SK-MEL-5 (cell line): ENCODE data around the gene MEN1. TPM values are rescaled to one million over a fixed set of nuclear protein-coding genes. Genes with fewer than 3 reads are reported as not detected.
"Not testable (repeated sequence)": the region's sequence is repeated elsewhere in the genome, so short reads cannot be mapped to it uniquely, and the experiment has no call there.

Experiments used
- DNase-seq: peaks from one replicate; pipeline ENCODE4 v3.0.0-alpha.2; 2016; ENCODE audit warnings: low read depth, low spot score
- in situ Hi-C: cut with HindIII; loops from 2 replicates; pipeline ENCODE4 v1.10.0; 2016; ENCODE audit warnings: low sequenced_read_pairs, high pct_unique_total_duplicates, low pct_unique_long_range_greater_than_20kb
- total RNA-seq: library from RNA; depleted of rRNA; stranded (reverse); fragments of >200 nt; shearing (Covaris generic); gene quantifications from 2 replicates; pipeline ENCODE4 v1.2.3, GENCODE V29; 2014

MEN1 gene
- total RNA-seq, 1 experiment from 2014 or later, result 8.5 TPM

GRCh38 chr11:64848826-64849597, 38.7 kb upstream of the MEN1 start:
- in situ Hi-C loops, result no loop called here

DNA sequence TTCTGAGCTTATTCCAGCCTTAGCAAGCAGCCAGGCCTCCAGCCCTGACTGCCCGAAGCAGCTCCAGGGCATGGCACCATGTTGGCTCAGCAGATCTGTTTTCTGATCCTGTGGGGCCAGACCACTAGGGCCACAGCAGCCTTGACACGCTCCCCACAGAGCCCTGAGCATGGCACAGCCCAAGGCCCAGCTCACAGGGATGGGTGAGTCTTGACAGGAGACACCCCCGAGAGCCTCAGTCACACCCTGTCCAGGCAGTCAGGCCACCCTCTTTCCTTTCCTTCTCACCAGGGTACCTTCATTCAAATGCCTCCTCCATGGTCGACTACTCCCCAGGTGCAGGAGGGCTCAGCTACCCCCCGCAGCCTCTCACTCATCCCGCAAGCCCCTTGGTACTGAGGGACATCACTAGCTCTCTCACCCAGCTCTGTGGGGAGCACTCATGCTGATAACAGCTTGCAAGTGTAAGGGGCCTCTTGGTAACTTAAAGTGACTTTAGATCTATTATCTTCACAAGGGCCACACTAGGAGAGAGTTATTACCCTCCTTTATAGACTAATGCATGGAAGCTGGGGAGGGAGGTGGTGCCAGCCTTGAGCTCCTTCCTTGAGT, 38.0 kb upstream of the MEN1 start:
- in situ Hi-C loops, result no loop called here

More at GRCh38 chr11:64848826-64849597, 38.7 kb upstream of the MEN1 start:
- DNase-seq, result no peak

DNA sequence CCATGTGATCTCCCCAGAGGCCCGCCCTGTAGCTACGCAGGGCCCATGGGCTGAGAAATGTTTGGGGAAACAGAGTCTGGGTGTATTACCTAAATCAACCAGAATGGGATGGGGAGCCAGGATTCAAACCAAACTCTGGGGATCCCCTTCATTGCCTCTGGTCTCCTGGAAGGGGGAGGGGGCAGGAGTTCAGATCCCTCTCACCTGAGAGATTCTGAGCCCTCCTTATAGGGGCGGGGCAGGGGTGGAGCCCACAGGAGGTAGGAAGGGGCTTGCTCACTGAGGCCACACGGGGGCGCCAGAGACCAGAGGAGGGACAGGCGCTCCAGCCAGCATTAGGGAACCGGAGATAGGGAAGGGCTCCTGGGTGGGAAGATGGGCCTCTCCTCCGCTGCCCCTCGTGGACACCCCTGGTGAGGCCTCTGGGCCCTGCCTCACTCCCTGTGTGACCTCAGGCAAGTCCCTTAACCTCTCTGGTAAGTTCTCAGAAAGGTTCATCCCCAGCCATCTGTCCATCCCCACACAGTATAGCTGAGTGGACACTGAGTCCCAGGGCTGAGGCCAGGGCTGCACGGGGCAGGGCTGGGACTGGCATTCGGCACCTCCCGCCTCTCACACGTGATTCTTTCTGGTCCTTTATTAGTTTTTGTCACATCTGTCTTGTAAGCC, 36.8 kb upstream of the MEN1 start:
- DNase-seq, result peak; percentile 90
- in situ Hi-C loops, result no loop called here

More for the DNA sequence above, 38.0 kb upstream of the MEN1 start:
- DNase-seq, result no peak

DNA sequence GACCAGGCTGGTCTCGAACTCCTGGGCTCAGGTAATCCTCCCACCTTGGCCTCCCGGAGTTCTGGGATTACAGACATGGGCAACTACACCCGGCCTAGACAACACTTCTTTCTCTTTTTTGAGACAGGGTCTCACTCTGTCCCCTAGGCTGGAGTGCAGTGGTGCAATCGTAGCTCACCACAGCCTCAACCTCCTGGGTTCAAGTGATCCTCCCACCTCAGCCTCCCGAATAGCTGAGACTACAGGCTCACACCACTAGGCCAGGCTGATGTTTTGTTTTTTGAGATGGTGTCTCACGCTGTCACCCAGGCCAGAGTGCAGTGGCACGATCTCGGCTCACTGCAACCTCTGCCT, 35.4 kb upstream of the MEN1 start:
- DNase-seq, in situ Hi-C loops: not testable (repeated sequence)

- in situ Hi-C loops, result no loop called here
- no peak for DNase-seq
Measured at GRCh38 chr11:64845129-64845775, 34.9 kb upstream of the MEN1 start.

DNA sequence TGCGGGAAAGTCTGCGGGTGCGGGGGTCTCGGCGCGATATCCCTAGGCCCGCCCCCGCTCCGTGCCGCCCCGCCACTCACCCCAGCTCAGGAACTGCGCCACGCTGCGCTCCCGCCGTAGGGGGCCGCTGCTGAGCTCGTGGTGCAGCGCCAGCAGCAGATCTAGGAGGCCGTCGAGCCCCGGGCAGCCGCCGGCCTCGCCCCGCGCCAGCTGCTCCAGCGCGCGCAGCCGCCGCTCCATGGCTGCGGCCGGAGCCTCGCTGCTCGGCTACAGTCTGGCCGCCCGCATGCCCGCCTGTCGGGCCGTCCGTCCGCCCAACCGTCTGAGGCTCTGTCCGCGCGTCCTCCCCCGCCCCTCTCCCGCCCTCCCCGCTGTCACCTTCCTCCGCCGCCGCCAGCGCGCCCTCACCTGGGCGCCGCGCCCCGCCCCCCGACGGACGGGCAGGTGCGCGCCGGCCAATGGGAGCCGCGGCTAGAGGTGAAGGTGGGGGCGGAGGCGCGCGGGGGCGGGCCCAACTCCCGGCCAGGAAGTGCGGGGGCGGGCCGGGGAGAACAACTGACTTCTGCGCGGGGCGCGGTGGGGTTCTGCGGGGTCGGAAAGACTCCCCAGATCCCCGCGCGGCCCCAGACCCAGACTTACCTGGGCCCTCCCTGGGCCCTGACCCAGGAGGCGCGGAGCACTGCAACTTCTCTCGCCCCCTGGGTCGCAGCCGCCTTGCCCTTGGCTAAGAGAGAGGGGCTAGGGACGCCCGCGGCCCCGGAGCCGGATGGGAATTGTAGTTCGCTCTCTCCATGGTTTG, 34.2 kb upstream of the MEN1 start, which contains the start of gene CDC42BPG:
Gene CDC42BPG, minus strand, starts transcription at position 324 of the 799 bp plus-strand sequence. Its CDS starts 84 bp downstream, at position 240.
- DNase-seq, result peak; percentile 44
- in situ Hi-C loops, result no loop called here

DNA sequence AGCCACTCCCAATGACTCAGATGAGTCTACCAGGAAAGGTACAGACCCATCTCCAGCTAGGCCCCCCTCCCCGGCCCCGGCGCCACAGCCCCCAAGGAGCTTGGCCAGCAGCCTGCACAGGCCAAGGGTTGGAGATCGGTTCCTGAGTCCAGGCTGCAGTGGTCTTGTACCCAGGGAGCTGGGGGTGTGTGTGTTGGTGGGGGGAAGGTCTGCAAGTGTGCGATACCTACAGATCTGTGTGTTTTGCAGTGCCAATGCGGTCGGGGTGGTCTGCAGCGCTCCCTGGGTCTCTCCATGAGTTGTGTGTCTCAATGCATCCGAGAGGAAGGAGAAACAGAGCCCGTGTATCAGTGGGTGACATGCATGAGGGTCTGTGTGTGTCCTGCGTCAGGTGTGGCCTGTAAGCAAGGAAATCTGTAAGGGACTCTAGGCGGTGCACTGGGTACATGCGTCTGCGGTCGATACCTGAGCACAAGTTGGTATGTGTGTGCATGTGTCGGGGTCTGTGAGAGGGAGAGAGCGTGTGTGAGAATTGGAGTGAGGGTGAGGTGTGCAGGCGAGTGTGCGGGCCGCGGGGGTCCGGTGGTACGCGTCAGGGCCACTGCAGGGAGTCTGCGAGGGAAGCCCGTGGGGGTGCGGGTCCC, 33.5 kb upstream of the MEN1 start:
- in situ Hi-C loops, result no loop called here
- no peak for DNase-seq

DNA sequence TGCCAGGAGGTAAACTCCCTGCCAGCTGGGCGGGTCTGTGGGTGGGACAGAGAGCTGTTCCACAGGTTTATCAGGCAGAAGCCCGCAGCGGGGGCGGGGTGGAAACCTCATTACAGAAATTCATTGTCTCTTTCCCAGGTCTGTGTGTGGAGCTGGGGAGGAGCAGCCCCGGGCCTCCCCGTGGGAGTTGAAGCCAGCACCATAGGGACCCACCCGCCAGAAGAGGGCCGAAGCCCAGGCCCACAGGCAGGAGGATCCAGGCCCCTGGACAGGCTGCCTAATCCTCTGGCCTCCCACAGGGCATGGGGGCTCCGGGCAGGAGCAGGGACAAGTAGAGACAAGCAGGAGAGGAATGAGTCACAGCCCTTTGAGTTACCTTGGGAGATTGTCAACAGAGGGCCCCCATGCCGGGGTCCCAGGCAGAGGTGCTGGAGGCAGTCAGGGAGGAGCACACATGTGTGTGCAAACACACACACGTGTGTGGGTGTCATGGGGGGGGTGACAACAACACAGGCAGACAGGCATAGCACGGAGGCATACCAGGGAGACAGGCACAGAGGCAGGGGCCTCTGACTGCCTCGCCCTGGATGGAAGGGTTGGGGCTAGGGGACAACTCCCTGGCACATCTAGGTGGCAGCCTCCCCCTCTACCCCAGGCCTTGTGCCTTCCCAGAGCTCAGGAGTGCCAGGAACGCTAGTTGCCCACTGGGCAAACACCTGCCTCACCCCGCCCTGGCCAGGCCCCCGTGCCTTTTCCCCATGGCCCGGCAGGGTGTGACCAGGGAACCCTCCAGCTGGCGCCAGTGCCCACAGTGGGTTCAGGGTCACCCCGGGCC, 32.7 kb upstream of the MEN1 start:
- in situ Hi-C loops, result no loop called here
- DNase-seq, result no peak

DNA sequence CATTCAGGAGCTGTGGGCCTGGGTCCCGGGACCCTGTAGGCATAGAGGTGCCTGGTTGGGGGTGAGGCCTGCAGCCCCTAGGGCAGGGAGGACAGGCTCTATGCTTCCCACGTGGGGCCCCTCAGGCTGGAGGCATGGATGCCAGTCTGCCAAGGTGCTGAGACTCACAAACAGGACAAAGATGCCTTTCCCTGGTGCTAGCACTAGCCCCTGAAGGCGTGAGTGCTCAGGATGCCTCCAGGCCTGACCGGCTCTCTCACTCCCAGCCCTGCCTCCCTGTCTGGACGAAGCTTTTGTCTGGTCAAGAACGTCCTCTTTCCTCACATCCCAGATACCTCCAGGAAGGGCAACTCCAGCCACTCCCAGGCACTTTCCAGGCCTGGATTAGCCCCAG, 32.0 kb upstream of the MEN1 start:
- in situ Hi-C loops, result no loop called here
- no peak for DNase-seq

DNA sequence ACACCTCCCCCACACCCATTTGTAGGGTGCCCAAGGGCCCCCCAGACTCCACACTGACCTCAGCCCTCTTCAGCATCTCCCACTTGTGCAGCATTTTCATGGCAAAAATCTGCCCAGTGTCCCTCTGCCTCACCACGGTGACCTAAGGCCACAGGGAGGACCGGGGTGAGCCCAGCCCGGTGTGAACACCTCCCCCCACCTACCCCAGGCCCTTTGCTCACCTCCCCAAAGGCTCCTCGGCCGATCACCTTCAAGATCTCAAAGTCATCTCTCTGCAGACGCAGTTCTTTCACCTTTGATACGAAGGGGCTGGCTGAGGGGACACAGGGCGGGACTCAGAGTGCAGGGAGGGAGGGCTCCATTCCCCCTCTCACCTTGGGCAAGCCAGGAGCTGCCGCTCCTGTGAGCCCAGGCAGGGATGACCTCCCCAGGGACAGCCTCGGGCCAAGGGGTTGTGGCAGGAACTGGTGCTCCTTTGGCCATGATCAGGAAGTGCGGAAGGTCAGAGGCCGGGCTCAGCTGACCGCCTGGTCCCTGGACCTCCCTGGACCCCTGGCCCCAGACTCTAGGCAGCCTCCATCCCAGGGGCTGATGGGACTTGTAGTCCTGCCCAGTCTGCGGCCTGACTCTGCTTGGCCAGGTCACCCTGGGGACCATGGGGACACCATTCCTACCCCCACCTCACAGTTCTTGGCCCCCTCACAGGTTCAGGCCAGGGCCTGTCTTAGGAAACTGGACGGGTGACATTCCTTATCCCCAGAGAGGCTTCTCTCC, 31.4 kb upstream of the MEN1 start:
- in situ Hi-C loops, result no loop called here

GRCh38 chr11:64839887-64840782, 29.8 kb upstream of the MEN1 start:
- no peak for DNase-seq
- in situ Hi-C loops, result no loop called here

More for the DNA sequence above, 31.4 kb upstream of the MEN1 start:
- DNase-seq, result no peak

GRCh38 chr11:64839335-64839734, 29.0 kb upstream of the MEN1 start:
- DNase-seq, result no peak
- in situ Hi-C loops, result no loop called here

DNA sequence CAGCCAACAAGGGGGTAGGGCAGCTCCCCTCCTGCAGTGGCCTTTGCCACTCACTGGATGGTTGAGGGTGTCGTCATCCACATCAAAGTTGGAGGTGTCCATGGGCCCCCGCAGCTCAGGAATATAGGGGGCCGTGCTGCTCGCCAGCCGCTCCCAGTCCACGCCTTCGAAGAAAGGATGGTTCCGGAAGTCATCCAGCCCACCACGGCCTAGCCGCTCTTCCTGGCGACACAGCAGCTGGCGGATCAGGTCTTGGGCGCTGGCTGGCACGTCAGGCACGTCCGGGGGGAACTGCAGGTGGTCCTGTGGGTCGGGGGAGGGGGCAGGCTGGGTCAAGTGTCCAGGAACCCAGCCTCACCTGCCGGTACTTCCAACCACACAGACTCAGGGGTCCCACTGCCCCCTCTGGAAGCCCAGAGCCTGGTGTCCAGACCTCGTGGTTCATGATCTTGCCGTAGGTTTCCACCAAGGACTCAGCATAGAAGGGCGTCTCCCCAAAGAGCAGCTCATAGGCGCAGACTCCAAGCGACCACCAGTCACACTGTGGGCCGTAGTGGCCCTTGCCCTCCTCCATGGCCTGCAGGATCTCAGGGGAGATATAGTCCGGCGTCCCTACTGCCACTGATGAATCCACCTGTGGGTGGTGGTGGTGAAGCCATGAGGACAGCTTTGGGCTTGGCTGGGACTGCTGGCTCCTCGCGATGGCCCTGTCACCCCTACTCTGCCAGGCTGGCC, 28.4 kb upstream of the MEN1 start:
- DNase-seq, result no peak
- in situ Hi-C loops, result no loop called here

DNA sequence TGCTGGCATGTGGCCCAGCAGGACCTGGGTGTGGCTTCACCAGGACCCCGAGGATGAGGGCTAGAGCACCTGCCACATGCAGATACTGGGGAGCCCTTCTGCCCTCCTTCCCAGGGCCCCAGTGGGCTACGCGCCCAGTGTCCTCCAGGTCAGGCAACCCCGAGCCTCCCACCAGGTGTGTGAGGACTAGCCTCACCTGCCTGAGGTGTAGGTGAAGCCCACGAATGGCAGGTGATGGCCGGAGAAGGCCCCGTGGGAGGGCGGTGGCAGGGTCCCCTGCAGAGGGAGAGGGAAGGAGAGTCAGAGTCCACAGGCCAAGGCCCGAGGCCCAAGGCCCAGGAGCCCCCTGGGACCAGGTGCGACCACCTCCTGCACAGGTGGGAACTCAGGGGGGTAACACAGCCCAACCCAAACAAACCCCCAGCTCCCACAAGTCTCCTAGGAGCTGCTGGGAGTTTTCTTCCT, 27.6 kb upstream of the MEN1 start:
- in situ Hi-C loops, result no loop called here
- no peak for DNase-seq
